HCT116 (cell line): ENCODE data around the gene TMEM52B. TPM values are rescaled to one million over a fixed set of nuclear protein-coding genes. Genes with fewer than 3 reads are reported as not detected.

Source experiments
- ATAC-seq: fragments of 200-7000 bp; cut with Tn5 transposase; 2 replicates; pipeline ENCODE4 v1.9.1; 2020; ENCODE audit warnings: mild to moderate bottlenecking, moderate library complexity
- BruUV-seq: library from RNA; stranded (reverse); fragments of 400-500 nt; replicated peaks from 2 replicates; lab custom pipeline; 2021; lab: Mats Ljungman, UMichigan
- CTCF ChIA-PET: fragments of 300-600 bp; sonication (Branson Sonifier 250); formaldehyde crosslinking; loops from one replicate; lab custom pipeline; 2021; ENCODE audit warnings: antibody characterized with exemption; lab: Charles Lee
- POLR2A ChIA-PET: fragments of 300-600, 350-600 bp; sonication (Branson Sonifier 250); formaldehyde crosslinking; loops from one replicate; lab custom pipeline; 2021; ENCODE audit warnings: antibody characterized with exemption; lab: Charles Lee
- RAD21 ChIA-PET, 2 experiments: fragments of 300-600 bp; sonication (Branson Sonifier 250); formaldehyde crosslinking; loops; one replicate each; lab custom pipeline; 2023; ENCODE audit warnings: low total read pairs in 2 of 2; ENCODE audit not compliant: uncharacterized antibody in 2 of 2, unreplicated experiment in 2 of 2, low non-redundant PET in 1 of 2; lab: Charles Lee
- DNase-seq: peaks from one replicate; pipeline ENCODE4 v3.0.0-alpha.2; 2010; ENCODE audit warnings: low read depth, low spot score
- H2AFZ ChIP-seq: fragments of 200-600 bp; shearing (Covaris generic), sonication (generic); 2 replicates; pipeline ENCODE4 v1.6.1; 2017; ENCODE audit warnings: low read depth, mixed run types, mixed read lengths, antibody characterized with exemption, low read length; ENCODE audit not compliant: poor library complexity, severe bottlenecking
- H3K27ac ChIP-seq: 2 replicates; pipeline ENCODE4 v1.5.1; 2012; ENCODE audit warnings: low read depth, low read length
- H3K27me3 ChIP-seq: fragments of 200-600 bp; sonication (generic); 2 replicates; pipeline ENCODE4 v1.6.1; 2016; ENCODE audit warnings: mixed run types, low read length, mixed read lengths; ENCODE audit not compliant: insufficient read depth
- H3K36me3 ChIP-seq, 2 experiments: fragments of 200-500 bp in 1 of 2; fragments of 200-600 bp in 1 of 2; sonication (Bioruptor generic) in 1 of 2; sonication (generic) in 1 of 2; 2 replicates each; pipeline versions ENCODE4 v1.5.1 to v1.6.1; 2014 to 2016; ENCODE audit warnings: low read length in 2 of 2, inconsistent platforms in 1 of 2, mixed read lengths in 1 of 2, mixed run types in 1 of 2; ENCODE audit not compliant: insufficient read depth in 2 of 2, control insufficient read depth in 1 of 2
- H3K4me1 ChIP-seq, 2 experiments: fragments of 200-600 bp in 1 of 2; sonication (generic) in 1 of 2; 2 replicates each; pipeline versions ENCODE4 v1.5.1 to v1.6.1; 2012 to 2017; ENCODE audit warnings: low read length in 2 of 2, inconsistent platforms in 1 of 2, mild to moderate bottlenecking in 1 of 2, mixed read lengths in 1 of 2, mixed run types in 1 of 2, moderate library complexity in 1 of 2; ENCODE audit not compliant: insufficient read depth in 2 of 2, control insufficient read depth in 1 of 2
- H3K4me2 ChIP-seq: fragments of 200-600 bp; sonication (generic); 2 replicates; pipeline ENCODE4 v1.6.1; 2017; ENCODE audit warnings: mixed run types, low read length, mixed read lengths
- H3K4me3 ChIP-seq, 2 experiments: fragments of 200-600 bp in 1 of 2; sonication (generic) in 1 of 2; replicated peaks in 1 of 2; 2 replicates each; pipeline ENCODE4 v1.5.1; 2011 to 2016; ENCODE audit warnings: low read length in 2 of 2, control low read depth in 1 of 2, low read depth in 1 of 2, mild to moderate bottlenecking in 1 of 2, mixed read lengths in 1 of 2, mixed run types in 1 of 2
- H3K79me2 ChIP-seq: fragments of 200-600 bp; sonication (generic); 2 replicates; pipeline ENCODE4 v1.6.1; 2017; ENCODE audit warnings: mild to moderate bottlenecking, mixed run types, low read length, moderate library complexity, mixed read lengths; ENCODE audit not compliant: insufficient read depth
- H3K9ac ChIP-seq: fragments of 200-600 bp; sonication (generic); 2 replicates; pipeline ENCODE4 v1.6.1; 2016; ENCODE audit warnings: low read length, mixed read lengths
- H3K9me2 ChIP-seq: fragments of 200-600 bp; sonication (generic), shearing (Covaris generic); 2 replicates; pipeline ENCODE4 v1.6.1; 2017; ENCODE audit warnings: mixed run types, mild to moderate bottlenecking, moderate library complexity; ENCODE audit not compliant: insufficient read depth
- H3K9me3 ChIP-seq, 2 experiments: fragments of 200-500 bp in 1 of 2; fragments of 200-600 bp in 1 of 2; sonication (Bioruptor generic) in 1 of 2; sonication (generic) in 1 of 2; 2 replicates each; pipeline ENCODE4 v1.6.1; 2014 to 2017; ENCODE audit warnings: low read length in 2 of 2, mixed read lengths in 2 of 2, inconsistent platforms in 1 of 2, low read depth in 1 of 2, mild to moderate bottlenecking in 1 of 2, mixed run types in 1 of 2, moderate library complexity in 1 of 2; ENCODE audit not compliant: control insufficient read depth in 1 of 2, insufficient read depth in 1 of 2
- H4K20me1 ChIP-seq: fragments of 200-600 bp; sonication (generic), shearing (Covaris generic); 2 replicates; pipeline ENCODE4 v1.6.1; 2017; ENCODE audit warnings: mixed run types, mild to moderate bottlenecking, moderate library complexity; ENCODE audit not compliant: insufficient read depth
- EGR1 ChIP-seq: IDR thresholded peaks from 2 replicates; pipeline ENCODE4 v1.6.1; 2012; ENCODE audit warnings: low read depth
- JUND ChIP-seq: IDR thresholded peaks from 2 replicates; pipeline ENCODE4 v1.6.1; 2012
- RAD21 ChIP-seq: IDR thresholded peaks from 2 replicates; pipeline ENCODE4 v1.6.1; 2012; ENCODE audit warnings: low read depth, mild to moderate bottlenecking
- SIN3A ChIP-seq: IDR thresholded peaks from 2 replicates; pipeline ENCODE4 v1.6.1; 2012; ENCODE audit warnings: low read depth
- TCF7L2 ChIP-seq: IDR thresholded peaks from 2 replicates; pipeline ENCODE4 v1.7.0; 2011; ENCODE audit warnings: borderline replicate concordance, inconsistent platforms; ENCODE audit not compliant: insufficient read depth, insufficient read length; ENCODE audit errors: extremely low read depth
- intact Hi-C: fragments of 100-400 bp; cut with micrococcal nuclease; formaldehyde crosslinking; loops from 2 replicates; pipeline ENCODE4 v1.10.0; 2022
- total RNA-seq: library from RNA; stranded (reverse); gene quantifications from one replicate; pipeline ENCODE4 v1.2.1, GENCODE V29; 2021; ENCODE audit not compliant: unreplicated experiment

TMEM52B gene
- total RNA-seq, 1 experiment from 2014 or later: not detected

DNA sequence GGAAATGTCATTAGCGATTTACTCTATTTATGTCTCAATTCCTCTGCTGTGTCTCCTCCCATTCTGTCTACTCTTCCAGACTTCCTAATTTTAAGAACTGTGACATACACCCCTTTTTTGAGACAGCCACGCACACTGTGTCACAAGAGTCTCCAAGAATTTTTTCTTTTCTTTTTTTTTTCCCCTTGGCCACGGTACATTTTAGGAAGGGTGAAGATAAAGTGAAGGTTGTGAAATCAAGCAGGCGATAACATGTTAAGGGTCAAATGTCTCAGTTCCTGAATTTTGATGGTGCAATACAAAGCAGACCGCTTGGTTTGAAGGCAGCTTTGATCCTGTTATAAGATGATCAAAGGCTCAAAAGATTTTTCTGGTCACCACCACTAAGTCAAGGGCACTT, 11.2 kb upstream of the TMEM52B start:
- no peak for TF ChIP-seq JUND
- Histone ChIP-seq H3K9me3 (no peaks in the 10 kb centered on the region), H3K4me2 (no peak overlapping the region), H4K20me1 (no peaks in the 10 kb centered on the region), H3K36me3 (no peaks in the 10 kb centered on the region), H3K27me3 (no peaks in the 10 kb centered on the region), H3K79me2 (no peaks in the 10 kb centered on the region), H3K9ac (no peak overlapping the region), H3K9me2 (no peaks in the 10 kb centered on the region), H3K4me1 (no peaks in the 10 kb centered on the region), H2AFZ (no peak overlapping the region), H3K27ac (no peak overlapping the region), H3K4me3 (no peak overlapping the region)
- RAD21 ChIA-PET: no interaction called here
- CTCF ChIA-PET: no interaction called here
- POLR2A ChIA-PET: no interaction called here
- intact Hi-C loops: no loop called here
- no peak for ATAC-seq
- no peak for DNase-seq
- BruUV-seq: no TSS peak

DNA sequence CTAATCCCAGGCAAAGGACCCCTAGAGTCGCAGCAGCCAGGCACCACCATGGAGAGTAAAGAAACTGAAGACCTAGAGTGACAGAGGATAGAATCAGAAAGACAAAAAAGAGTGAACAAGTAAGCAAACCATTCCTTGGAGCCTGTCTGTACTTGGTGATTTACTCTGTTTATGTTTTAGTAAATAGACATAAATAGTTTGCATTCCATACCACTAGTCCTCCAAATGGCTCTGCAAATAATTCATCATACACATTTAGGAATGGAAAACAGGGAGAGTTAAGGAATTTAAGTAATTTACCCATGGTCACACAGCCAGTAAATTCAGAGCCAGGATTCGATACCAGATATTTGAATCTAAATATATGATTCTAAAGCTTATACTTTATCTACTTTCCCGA, 9.7 kb upstream of the TMEM52B start:
- Histone ChIP-seq H3K36me3 (no peaks in the 10 kb centered on the region), H3K27me3 (no peaks in the 10 kb centered on the region), H3K4me3 (no peak overlapping the region), H3K27ac (no peak overlapping the region), H3K9me2 (no peaks in the 10 kb centered on the region), H4K20me1 (no peaks in the 10 kb centered on the region), H3K4me2 (no peak overlapping the region), H3K9ac (no peak overlapping the region), H3K9me3 (no peaks in the 10 kb centered on the region), H2AFZ (no peak overlapping the region), H3K4me1 (no peaks in the 10 kb centered on the region), H3K79me2 (no peaks in the 10 kb centered on the region)
- ChIA-PET RAD21 (no interaction called here), CTCF (no interaction called here), POLR2A (no interaction called here)
- TF ChIP-seq SIN3A: no peak
- no peak for TF ChIP-seq EGR1
- TF ChIP-seq RAD21: no peak
- no peak for TF ChIP-seq TCF7L2
- ATAC-seq (no peak), DNase-seq (no peak)
- no TSS peak for BruUV-seq
- intact Hi-C loops: no loop called here
